Measurements from ENCODE around the gene OR7A5.
"Not testable (repeated sequence)": the region's sequence is repeated elsewhere in the genome, so short reads cannot be mapped to it uniquely, and the experiment has no call there.

OR7A5 gene

GRCh38 chr19:14835011-14835410 lies at the start of gene OR7A5, which contains the start of gene OR7C1:
TSS of gene OR7A5 (minus strand) at chr19:14835185. CDS start at chr19:14828241, 6,944 bp downstream.
TSS of gene OR7C1 (minus strand) at chr19:14835185. CDS start at chr19:14800136, 35,049 bp downstream.
- DNase-seq (ENCODE audit: low read depth) = no peak

DNA sequence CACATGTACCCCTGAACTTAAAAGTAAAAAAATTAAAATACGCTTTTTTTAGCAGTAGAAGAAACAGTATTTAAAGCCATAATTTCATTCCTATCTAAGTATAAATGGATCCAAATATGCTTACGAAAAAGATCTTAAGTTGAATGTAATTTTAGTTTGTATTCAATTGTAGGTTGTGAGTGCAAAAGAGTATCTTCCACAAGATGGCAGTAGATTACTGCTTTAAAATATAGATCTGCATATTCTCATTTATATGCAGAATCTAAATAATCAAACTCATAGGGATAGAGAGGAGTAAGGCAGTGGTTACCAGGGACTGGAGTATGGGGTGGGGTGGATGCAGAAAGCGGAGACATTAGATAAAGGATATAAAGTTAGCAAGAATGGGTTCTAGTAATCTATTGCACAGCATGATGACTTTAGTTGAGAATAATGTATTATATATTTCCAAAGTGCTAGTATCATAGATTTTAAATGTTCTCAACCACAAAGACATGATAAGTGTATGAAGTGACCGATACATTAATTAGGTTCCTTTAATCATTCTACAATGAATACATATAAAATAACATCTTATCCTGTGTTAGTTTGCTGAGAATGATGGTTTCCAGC lies 36.7 kb upstream of the OR7A5 start:
- no peak for DNase-seq (ENCODE audit: low read depth)

- no peak for DNase-seq (ENCODE audit: low read depth)
Measured at GRCh38 chr19:14868497-14868896, 33.5 kb upstream of the OR7A5 start.

DNA sequence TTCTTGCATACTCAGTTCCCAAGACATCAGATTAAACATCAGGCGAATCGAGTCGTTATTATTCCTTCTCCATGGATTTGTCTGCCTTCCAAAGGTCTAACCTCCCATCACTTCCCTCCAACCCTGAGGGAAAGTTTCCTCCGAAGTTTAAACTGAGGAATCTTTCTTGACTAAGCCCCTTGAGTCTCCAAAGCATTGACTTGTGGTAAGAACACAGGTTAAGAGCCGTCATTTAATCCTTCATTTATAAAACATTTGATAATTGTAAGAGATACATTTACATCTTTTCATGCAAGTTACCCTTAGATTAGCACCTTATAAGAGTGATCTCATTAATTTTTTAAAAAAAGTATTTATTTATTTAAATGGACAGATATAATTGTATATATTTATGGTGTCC lies 13.8 kb upstream of the OR7A5 start, which contains the start of gene OR7A10:
OR7A10 (minus strand) TSS at position 101 of the 400 bp plus-strand sequence. CDS start 7,045 bp downstream, outside the sequence.
- DNase-seq (ENCODE audit: low read depth) = no peak

- DNase-seq (ENCODE audit: low read depth) = no peak
Measured at GRCh38 chr19:14843578-14843977, 8.6 kb upstream of the OR7A5 start.

GRCh38 chr19:14843169-14843568 lies 8.2 kb upstream of the OR7A5 start:
- DNase-seq (ENCODE audit: low read depth) = no peak

GRCh38 chr19:14840206-14840605 lies 5.2 kb upstream of the OR7A5 start:
- no peak for DNase-seq (ENCODE audit: low read depth)

DNA sequence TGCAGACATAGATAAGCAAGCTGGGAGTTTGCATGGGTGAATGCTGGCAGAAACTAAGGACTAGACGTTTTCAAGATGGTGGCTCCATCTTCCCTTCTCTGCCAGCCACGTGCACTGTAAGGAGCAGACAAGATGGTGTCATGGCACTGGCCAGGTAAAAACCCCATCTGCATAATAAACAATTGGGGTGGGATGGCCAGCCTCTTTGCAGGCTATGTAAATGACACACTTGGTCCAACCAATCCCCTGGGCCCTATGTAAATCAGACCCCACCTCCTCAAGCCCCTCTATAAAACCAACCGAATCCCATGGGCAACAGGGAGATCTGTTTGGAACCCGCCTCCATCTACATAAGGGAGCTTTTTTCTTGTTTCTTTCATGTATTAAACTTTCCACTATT lies 2.4 kb upstream of the OR7A5 start:
- DNase-seq (ENCODE audit: low read depth) = no peak

DNA sequence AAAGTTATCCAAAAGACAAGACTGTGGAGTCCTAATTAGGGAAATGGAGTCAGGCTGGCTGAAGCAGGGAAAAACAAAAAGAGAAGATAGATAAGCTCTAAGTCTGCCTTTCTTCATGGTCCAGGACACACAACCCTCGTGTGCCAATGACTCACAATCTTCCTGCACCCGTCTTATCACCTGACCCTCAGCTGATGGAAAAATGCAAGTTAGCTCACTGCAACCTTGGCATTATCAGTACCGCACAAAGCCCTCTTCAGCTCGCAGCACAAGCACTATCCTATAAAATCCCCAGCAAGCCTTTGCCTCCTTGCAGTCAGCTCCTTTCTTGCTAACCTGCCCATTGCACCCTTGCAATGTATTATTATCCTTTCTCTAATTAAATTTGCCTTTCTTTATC lies 4.3 kb downstream of the OR7A5 start:
- DNase-seq (ENCODE audit: low read depth) = no peak

DNA sequence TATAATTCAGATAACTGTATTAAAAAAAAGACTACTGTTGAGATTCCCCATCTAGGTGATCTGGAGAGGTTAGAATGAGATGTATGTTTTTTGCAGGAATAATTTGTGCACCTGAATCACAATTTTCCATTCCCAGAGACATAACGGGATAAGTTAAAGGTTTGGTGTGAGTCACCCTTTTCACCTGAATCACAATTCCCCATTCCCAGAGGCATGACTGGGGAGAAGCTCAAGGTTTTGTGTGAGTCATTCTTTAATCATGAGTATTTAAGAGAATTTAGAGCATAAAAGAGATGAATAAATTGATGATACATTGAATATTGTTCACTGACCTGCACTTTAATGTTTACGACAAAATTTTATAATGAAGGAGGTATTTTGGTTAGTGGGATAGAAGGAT lies 9.0 kb downstream of the OR7A5 start:
- DNase-seq (ENCODE audit: low read depth) = no peak

- no peak for DNase-seq (ENCODE audit: low read depth)
Measured at GRCh38 chr19:14821937-14822336, 13.0 kb downstream of the OR7A5 start.

GRCh38 chr19:14818588-14818987 lies 16.4 kb downstream of the OR7A5 start:
- DNase-seq (ENCODE audit: low read depth) = no peak

GRCh38 chr19:14817052-14817451 lies 17.9 kb downstream of the OR7A5 start:
- no peak for DNase-seq (ENCODE audit: low read depth)

DNA sequence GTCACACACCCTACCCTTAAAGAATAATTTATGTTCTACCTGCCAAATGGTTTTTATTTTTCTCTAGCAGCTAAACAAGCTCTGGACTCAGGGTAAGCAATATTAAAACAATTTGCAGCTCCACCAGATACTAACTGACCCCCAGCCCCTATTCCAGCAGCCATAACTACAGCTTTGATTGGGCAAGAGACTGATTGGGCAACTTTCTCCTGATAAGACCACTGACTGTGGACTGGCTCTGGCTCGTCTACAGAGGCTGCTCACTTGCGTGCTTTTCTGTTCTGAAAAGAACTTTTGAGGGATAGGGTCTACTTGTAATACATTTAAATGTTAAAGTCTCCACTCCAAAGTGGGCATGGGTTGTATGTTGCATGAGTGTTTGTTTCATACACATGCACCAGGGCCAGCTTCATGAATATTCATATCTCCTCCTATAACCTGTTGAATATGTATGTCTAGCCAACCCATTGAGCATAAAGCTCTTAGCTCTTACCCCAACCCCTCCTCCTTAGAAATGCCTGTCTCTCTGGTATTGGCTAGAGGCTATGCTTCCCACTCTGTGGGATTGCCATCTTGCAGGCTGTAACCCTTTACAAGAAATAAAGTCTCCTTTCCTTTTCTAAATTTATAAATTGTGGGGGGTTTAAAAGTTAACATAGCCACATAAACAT lies 19.9 kb downstream of the OR7A5 start:
- no peak for DNase-seq (ENCODE audit: low read depth)

GRCh38 chr19:14809272-14810057 lies 25.5 kb downstream of the OR7A5 start:
- no peak for DNase-seq (ENCODE audit: low read depth)

DNA sequence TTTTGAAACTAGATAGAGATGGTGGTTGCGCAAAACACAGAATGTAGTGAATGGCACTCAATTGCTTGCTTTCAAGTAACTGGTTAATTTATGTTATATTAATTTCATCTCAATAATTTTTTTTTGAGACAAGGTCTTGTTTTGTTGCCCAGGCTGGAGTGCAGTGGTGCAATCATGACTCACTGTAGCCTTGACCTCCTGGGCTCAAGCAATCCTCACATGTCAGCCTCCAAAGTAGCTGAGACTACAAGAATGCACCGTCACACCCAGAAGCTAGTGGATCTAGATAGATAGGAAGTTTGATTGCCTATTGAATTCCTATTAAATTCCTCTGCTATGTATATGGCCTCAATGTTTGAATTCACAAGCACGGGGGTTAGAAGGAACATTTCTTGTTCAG lies 30.2 kb downstream of the OR7A5 start:
- no peak for DNase-seq (ENCODE audit: low read depth)

DNA sequence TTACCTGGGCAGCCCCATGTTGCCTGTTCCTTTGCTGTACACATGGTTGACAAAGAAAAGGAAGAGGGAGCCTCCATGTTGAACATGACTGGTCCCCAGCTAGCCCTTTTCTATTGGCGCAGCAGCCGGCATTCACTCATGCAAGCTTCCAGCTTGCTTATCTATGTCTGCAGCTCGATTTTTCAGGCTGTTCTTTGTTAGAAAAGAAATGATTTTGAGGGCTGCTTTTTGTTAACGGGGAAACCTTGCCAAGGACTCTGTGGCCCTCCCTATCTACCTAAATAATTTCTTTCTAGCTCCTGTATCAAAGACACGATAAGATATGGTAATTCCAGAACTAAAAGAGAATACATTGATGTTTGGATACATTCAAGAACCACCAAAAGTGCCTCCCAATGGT lies 36.2 kb downstream of the OR7A5 start:
- no peak for DNase-seq (ENCODE audit: low read depth)

GRCh38 chr19:14796021-14796420 lies 39.0 kb downstream of the OR7A5 start:
- no peak for DNase-seq (ENCODE audit: low read depth)

DNA sequence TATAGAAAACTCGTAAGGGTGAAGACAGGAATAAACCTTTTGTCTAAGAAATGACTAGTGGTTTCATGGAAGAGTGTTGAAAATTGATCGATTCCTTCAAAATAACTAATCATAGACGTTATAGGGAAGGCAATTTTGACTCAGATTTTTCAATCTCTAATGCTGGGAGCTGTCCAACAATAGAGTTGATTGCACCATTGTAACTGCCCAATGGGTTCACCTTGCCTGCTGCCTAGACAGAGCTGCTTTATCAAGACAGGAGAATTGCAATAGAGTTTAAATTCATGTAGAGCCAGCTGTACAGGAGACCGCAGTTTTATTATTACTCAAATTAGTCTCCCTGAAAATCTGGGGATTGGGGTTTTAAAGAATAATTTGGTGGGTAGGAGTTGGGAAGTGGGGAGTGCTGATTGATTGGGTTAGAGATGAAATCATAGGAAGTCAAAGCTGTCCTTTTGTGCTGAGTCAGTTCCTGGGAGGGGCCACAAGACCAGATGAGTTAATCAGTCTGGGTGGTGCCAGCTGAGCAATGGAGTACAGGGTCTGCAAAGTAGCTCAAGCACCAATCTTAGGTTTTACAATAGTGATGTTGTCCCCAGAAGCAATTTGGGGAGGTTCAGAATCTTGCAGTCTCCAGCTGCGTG lies 39.8 kb downstream of the OR7A5 start:
- no peak for DNase-seq (ENCODE audit: low read depth)

DNA sequence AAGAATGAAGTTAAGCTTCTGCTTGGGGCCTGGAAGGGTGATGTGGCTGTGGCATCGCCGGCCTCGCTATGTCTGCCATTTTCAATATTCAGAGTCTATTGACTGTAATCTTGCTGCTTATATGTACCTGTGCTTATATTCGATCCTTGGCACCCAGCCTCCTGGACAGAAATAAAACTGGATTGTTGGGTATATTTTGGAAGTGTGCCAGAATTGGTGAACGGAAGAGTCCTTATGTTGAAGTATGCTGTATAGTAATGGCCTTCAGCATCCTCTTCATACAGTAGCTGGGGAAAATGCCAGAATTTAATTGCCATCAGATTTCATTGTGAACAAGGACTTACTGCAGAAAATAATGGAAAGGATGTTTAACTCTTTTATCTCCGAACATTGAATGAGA lies 42.7 kb downstream of the OR7A5 start:
- DNase-seq (ENCODE audit: low read depth) = not testable (repeated sequence)

DNA sequence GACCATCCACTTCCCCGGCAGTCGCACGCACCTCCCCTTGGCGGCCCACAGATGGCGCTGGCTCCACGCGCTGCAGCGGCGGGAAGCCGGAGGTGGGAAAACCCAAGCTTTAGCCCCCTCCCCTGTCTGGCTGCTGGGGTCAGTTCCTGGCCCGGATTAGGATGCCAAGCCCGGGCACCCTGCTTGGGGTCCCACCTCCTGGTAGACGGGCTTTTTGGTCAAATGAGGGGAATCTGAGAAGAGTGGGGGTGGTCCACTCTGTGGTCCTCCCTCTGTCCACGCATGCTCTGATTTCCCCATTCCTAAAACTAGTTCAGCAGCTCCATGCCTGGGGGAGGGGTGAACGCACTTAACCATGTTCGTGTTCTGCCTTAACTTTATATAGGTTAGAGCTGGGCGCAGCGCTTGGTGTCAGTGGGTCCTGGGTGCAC lies 48.5 kb downstream of the OR7A5 start:
- no peak for DNase-seq (ENCODE audit: low read depth)

- not testable (repeated sequence) for DNase-seq (ENCODE audit: low read depth)
Measured at GRCh38 chr19:14785102-14785793, 49.7 kb downstream of the OR7A5 start.

Measured in activated T-helper 9 cell treated with anti-CD3 and anti-CD28 coated beads, Interleukin-2, amount 50 U/mL, for 16 hours (primary cell).